B cell (primary cell): ENCODE results near the gene RNF212.

ENCODE experiments used
- CTCF ChIP-seq: fragments of 200-600 bp; IDR thresholded peaks from one replicate; pipeline ENCODE4 v1.8.0; 2022; ENCODE audit warnings: antibody characterized with exemption, mild to moderate bottlenecking
- EZH2 ChIP-seq: IDR thresholded peaks from 2 replicates; pipeline ENCODE4 v1.6.1; 2012; ENCODE audit warnings: borderline replicate concordance, low read depth, mild to moderate bottlenecking, moderate library complexity, low read length; ENCODE audit not compliant: insufficient read depth, poor library complexity, severe bottlenecking

GRCh38 chr4:1031346-1031745 is 82.0 kb downstream of the RNF212 start:
- TF ChIP-seq CTCF, result no peak
- no peak for TF ChIP-seq EZH2
